Ishikawa (cell line): ENCODE measurements around the gene HPCAL4.

Experiments
- CEBPB ChIP-seq: IDR thresholded peaks from 2 replicates; pipeline ENCODE4 v1.6.1; 2012
- CREB1 ChIP-seq: IDR thresholded peaks from 2 replicates; pipeline ENCODE4 v1.6.1; 2012; ENCODE audit warnings: low read depth
- EGR1 ChIP-seq: IDR thresholded peaks from 2 replicates; pipeline ENCODE4 v1.6.1; 2012
- EP300 ChIP-seq: IDR thresholded peaks from 2 replicates; pipeline ENCODE4 v1.6.1; 2012; ENCODE audit warnings: borderline replicate concordance
- FOXM1 ChIP-seq: IDR thresholded peaks from 2 replicates; pipeline ENCODE4 v1.6.1; 2012; ENCODE audit warnings: low read depth, borderline replicate concordance
- MAX ChIP-seq: IDR thresholded peaks from 2 replicates; pipeline ENCODE4 v1.6.1; 2012
- NFIC ChIP-seq: IDR thresholded peaks from 2 replicates; pipeline ENCODE4 v1.6.1; 2012
- RAD21 ChIP-seq: IDR thresholded peaks from 2 replicates; pipeline ENCODE4 v1.6.1; 2012; ENCODE audit warnings: low read depth
- REST ChIP-seq: IDR thresholded peaks from 2 replicates; pipeline ENCODE4 v1.6.1; 2012; ENCODE audit warnings: low read depth, mild to moderate bottlenecking
- TAF1 ChIP-seq: IDR thresholded peaks from 2 replicates; pipeline ENCODE4 v1.6.1; 2012; ENCODE audit warnings: low read depth, mild to moderate bottlenecking
- TCF12 ChIP-seq: IDR thresholded peaks from 2 replicates; pipeline ENCODE4 v1.6.1; 2012; ENCODE audit warnings: low read depth
- TEAD4 ChIP-seq: IDR thresholded peaks from 2 replicates; pipeline ENCODE4 v1.6.1; 2012
- USF1 ChIP-seq: IDR thresholded peaks from 2 replicates; pipeline ENCODE4 v1.6.1; 2012
- YY1 ChIP-seq: IDR thresholded peaks from 2 replicates; pipeline ENCODE4 v1.6.1; 2012; ENCODE audit warnings: low read depth
- ZBTB7A ChIP-seq: IDR thresholded peaks from 2 replicates; pipeline ENCODE4 v1.6.1; 2012; ENCODE audit warnings: low read depth

Gene HPCAL4

GRCh38 chr1:39663559-39663958 is 27.7 kb downstream of the HPCAL4 start:
- TF ChIP-seq CREB1 (no peak), EP300 (no peak), NFIC (no peak), USF1 (no peak), TEAD4 (no peak), RAD21 (no peak), MAX (no peak), YY1 (no peak), CEBPB (no peak), FOXM1 (no peak), EGR1 (no peak), TCF12 (no peak), REST (no peak), ZBTB7A (no peak), TAF1 (no peak)

- no peak for TF ChIP-seq TEAD4
Measured at GRCh38 chr1:39662861-39663260, 28.4 kb downstream of the HPCAL4 start.

GRCh38 chr1:39659538-39659937 is 31.7 kb downstream of the HPCAL4 start:
- no peak for TF ChIP-seq CREB1
- TF ChIP-seq NFIC: no peak
- no peak for TF ChIP-seq FOXM1
- no peak for TF ChIP-seq RAD21
- no peak for TF ChIP-seq MAX
- no peak for TF ChIP-seq USF1

- no peak for TF ChIP-seq CREB1
- TF ChIP-seq YY1: no peak
- TF ChIP-seq RAD21: no peak
- no peak for TF ChIP-seq REST
- no peak for TF ChIP-seq ZBTB7A
- TF ChIP-seq CEBPB: no peak
- TF ChIP-seq TCF12: no peak
- no peak for TF ChIP-seq FOXM1
- no peak for TF ChIP-seq USF1
- TF ChIP-seq NFIC: no peak
- TF ChIP-seq EP300: no peak
- TF ChIP-seq TAF1: no peak
- TF ChIP-seq EGR1: no peak
- no peak for TF ChIP-seq TEAD4
- no peak for TF ChIP-seq MAX
Measured at GRCh38 chr1:39659110-39659509, 32.1 kb downstream of the HPCAL4 start.

- peak; percentile 18; the same call in 1 of the 2 replicates for TF ChIP-seq MAX
- no peak for TF ChIP-seq CEBPB
- TF ChIP-seq YY1: no peak
- TF ChIP-seq RAD21: peak; percentile 70
- no peak for TF ChIP-seq TEAD4
- TF ChIP-seq ZBTB7A: no peak
- TF ChIP-seq TCF12: no peak
- no peak for TF ChIP-seq TAF1
- TF ChIP-seq FOXM1: no peak
- no peak for TF ChIP-seq EGR1
- no peak for TF ChIP-seq CREB1
- TF ChIP-seq USF1: 0 out of 2 replicates have a peak, but pooled peaks have one; percentile 13
- TF ChIP-seq REST: no peak
- no peak for TF ChIP-seq EP300
- no peak for TF ChIP-seq NFIC
Measured at GRCh38 chr1:39657923-39658485, 33.2 kb downstream of the HPCAL4 start.
